Stimulated activated CD4-positive, alpha-beta T cell treated with anti-CD3 and anti-CD28 coated beads, Interleukin-4, amount 100 ng/mL, for 4 hours (primary cell): ENCODE data around the gene PLD1.
"Not testable (repeated sequence)": the region's sequence is repeated elsewhere in the genome, so short reads cannot be mapped to it uniquely, and the experiment has no call there.

Experiments
- DNase-seq, 2 experiments: peaks; one replicate each; pipeline ENCODE4 v3.0.0-alpha.2; 2020

The PLD1 gene

GRCh38 chr3:171649911-171650592 is 160.2 kb downstream of the PLD1 start:
- DNase-seq = no peak

- no peak for DNase-seq
Measured at GRCh38 chr3:171649267-171649666, 161.0 kb downstream of the PLD1 start.

GRCh38 chr3:171648069-171648468 is 162.2 kb downstream of the PLD1 start:
- no peak for DNase-seq

GRCh38 chr3:171646357-171647133 is 163.7 kb downstream of the PLD1 start:
- DNase-seq = no peak

- no peak for DNase-seq
Measured at GRCh38 chr3:171644681-171645080, 165.6 kb downstream of the PLD1 start.

- DNase-seq = no peak
Measured at GRCh38 chr3:171643681-171644080, 166.6 kb downstream of the PLD1 start.

- DNase-seq = no peak
Measured at GRCh38 chr3:171643033-171643432, 167.2 kb downstream of the PLD1 start.

- no peak for DNase-seq
Measured at GRCh38 chr3:171640520-171641412, 169.5 kb downstream of the PLD1 start.

- no peak for DNase-seq
Measured at GRCh38 chr3:171636666-171637065, 173.6 kb downstream of the PLD1 start.

- no peak for DNase-seq
Measured at GRCh38 chr3:171632766-171633165, 177.5 kb downstream of the PLD1 start.

- DNase-seq = not testable (repeated sequence)
Measured at GRCh38 chr3:171626799-171627198, 183.5 kb downstream of the PLD1 start.

GRCh38 chr3:171622126-171622525 is 188.2 kb downstream of the PLD1 start:
- DNase-seq = no peak

GRCh38 chr3:171620825-171621434 is 189.4 kb downstream of the PLD1 start:
- DNase-seq = no peak

GRCh38 chr3:171616798-171617197 is 193.5 kb downstream of the PLD1 start:
- DNase-seq = no peak

GRCh38 chr3:171615686-171616085 is 194.6 kb downstream of the PLD1 start:
- no peak for DNase-seq

GRCh38 chr3:171615281-171615680 is 195.0 kb downstream of the PLD1 start:
- no peak for DNase-seq

GRCh38 chr3:171614318-171614921 is 195.9 kb downstream of the PLD1 start:
- peak in 1 of 2 experiments; percentile 1 for DNase-seq

GRCh38 chr3:171607452-171607851 is 202.8 kb downstream of the PLD1 start:
- no peak for DNase-seq

GRCh38 chr3:171606151-171606751 is 204.0 kb downstream of the PLD1 start:
- DNase-seq = no peak

GRCh38 chr3:171604370-171604769 is 205.9 kb downstream of the PLD1 start:
- no peak for DNase-seq

GRCh38 chr3:171602072-171602471 is 208.2 kb downstream of the PLD1 start:
- DNase-seq = no peak

GRCh38 chr3:171600030-171600429 is 210.3 kb downstream of the PLD1 start:
- no peak for DNase-seq
